ENCODE data around the gene TFCP2.

TFCP2 gene

GRCh38 chr12:51152953-51153352 lies 20.0 kb downstream of the TFCP2 start:
- no peak for DNase-seq

GRCh38 chr12:51150777-51151176 lies 22.2 kb downstream of the TFCP2 start:
- no peak for DNase-seq

- DNase-seq, result no peak
These were observed 25.6 kb downstream of the TFCP2 start for GRCh38 chr12:51147309-51147708.

- no peak for DNase-seq
These were observed 33.6 kb downstream of the TFCP2 start for GRCh38 chr12:51139292-51139844.

GRCh38 chr12:51132693-51133092 lies 40.2 kb downstream of the TFCP2 start:
- DNase-seq, result no peak

GRCh38 chr12:51131745-51132521 lies 41.0 kb downstream of the TFCP2 start:
- DNase-seq, result no peak

- DNase-seq, result no peak
These were observed 44.0 kb downstream of the TFCP2 start for GRCh38 chr12:51128919-51129318.

GRCh38 chr12:51127050-51127729 lies 45.7 kb downstream of the TFCP2 start:
- DNase-seq, result no peak

- no peak for DNase-seq
These were observed 46.6 kb downstream of the TFCP2 start for GRCh38 chr12:51126297-51126696.

GRCh38 chr12:51124504-51124903 lies 48.4 kb downstream of the TFCP2 start:
- no peak for DNase-seq

- no peak for DNase-seq
These were observed 50.1 kb downstream of the TFCP2 start for GRCh38 chr12:51122844-51123243.

- DNase-seq, result no peak
These were observed 54.2 kb downstream of the TFCP2 start for GRCh38 chr12:51118706-51119105.

GRCh38 chr12:51115533-51115932 lies 57.4 kb downstream of the TFCP2 start:
- no peak for DNase-seq

GRCh38 chr12:51108136-51108535 lies 64.8 kb downstream of the TFCP2 start:
- no peak for DNase-seq

GRCh38 chr12:51103977-51104376 lies 69.0 kb downstream of the TFCP2 start:
- no peak for DNase-seq

- DNase-seq, result no peak
These were observed 74.3 kb downstream of the TFCP2 start for GRCh38 chr12:51098611-51099010.

- no peak for DNase-seq
These were observed 82.2 kb downstream of the TFCP2 start for GRCh38 chr12:51090705-51091229.

GRCh38 chr12:51087818-51088217 lies 85.1 kb downstream of the TFCP2 start:
- DNase-seq, result no peak

- no peak for DNase-seq
These were observed 86.0 kb downstream of the TFCP2 start for GRCh38 chr12:51086933-51087332.

GRCh38 chr12:51085757-51086156 lies 87.2 kb downstream of the TFCP2 start:
- no peak for DNase-seq

GRCh38 chr12:51083126-51083833 lies 89.7 kb downstream of the TFCP2 start, which contains the start of gene CSRNP2:
Gene CSRNP2, minus strand, starts transcription at chr12:51083596. Its CDS starts 7,035 bp downstream, at chr12:51076561.
- DNase-seq, result peak; percentile 94

GRCh38 chr12:51082561-51083125 lies 90.3 kb downstream of the TFCP2 start:
- peak; percentile 26 for DNase-seq

- no peak for DNase-seq
These were observed 91.5 kb downstream of the TFCP2 start for GRCh38 chr12:51081421-51081820.

Measured in NCI-H510A treated with DMSO at 0.1 percent for 48 hours (cell line).